Adrenal gland (tissue), 12 donors: Measurements from ENCODE around the gene DNAH3. TPM values are rescaled to one million over a fixed set of nuclear protein-coding genes. Genes with fewer than 3 reads are reported as not detected.
A peak's percentile ranks its signal among the peaks of the same experiment; 100 is the strongest.

ENCODE experiments used
- DNase-seq, 7 donors: peaks; one replicate each; pipeline ENCODE4 v3.0.0-alpha.2; 2019 to 2020
- H3K27ac ChIP-seq, 5 donors: fragments of 200-600 bp; sonication (generic) in 4 of 5; 1 replicate in 3 of 5; 2 replicates in 2 of 5; pipeline versions ENCODE4 v1.5.1 to v1.8.0; 2016 to 2020; ENCODE audit warnings: mild to moderate bottlenecking in 1 of 5
- H3K27me3 ChIP-seq: fragments of 200-600 bp; 2 replicates; pipeline ENCODE4 v1.8.0; 2021
- H3K36me3 ChIP-seq, 2 donors: fragments of 200-600 bp; replicated peaks in 1 of 2; 1 replicate in 1 of 2; 2 replicates in 1 of 2; pipeline versions ENCODE4 v1.5.1 to v1.8.0; 2018 to 2022
- H3K4me1 ChIP-seq, 2 donors: fragments of 200-600 bp; replicated peaks in 1 of 2; 1 replicate in 1 of 2; 2 replicates in 1 of 2; pipeline versions ENCODE4 v1.5.1 to v1.8.0; 2018 to 2021
- H3K4me3 ChIP-seq, 4 donors: fragments of 200-600 bp; sonication (generic) in 3 of 4; one replicate each; pipeline ENCODE4 v1.5.1; 2016 to 2018
- H3K9me3 ChIP-seq, 3 donors: fragments of 200-600 bp; sonication (generic) in 1 of 3; replicated peaks in 1 of 3; 1 replicate in 2 of 3; 2 replicates in 1 of 3; pipeline versions ENCODE4 v1.5.1 to v1.8.0; 2016 to 2021
- CTCF ChIP-seq, 6 experiments: fragments of 450-650 bp in 4 of 6; fragments of 200-600 bp in 2 of 6; sonication (generic) in 1 of 6; IDR thresholded peaks; 1 replicate in 5 of 6; 2 replicates in 1 of 6; pipeline versions ENCODE4 v1.5.1 to v1.8.0; 2016 to 2021; ENCODE audit warnings: antibody characterized with exemption in 6 of 6, mild to moderate bottlenecking in 2 of 6, moderate library complexity in 1 of 6
- POLR2A ChIP-seq, 2 donors: fragments of 450-650 bp; IDR thresholded peaks; one replicate each; pipeline ENCODE4 v1.6.1; 2017; ENCODE audit warnings: antibody characterized with exemption in 2 of 2, mild to moderate bottlenecking in 2 of 2, moderate library complexity in 1 of 2
- WGBS, 4 donors: extraction: QIAGEN DNeasy Blood & Tissue Kit in 2 of 4; methylation state at CpG; one replicate each; pipeline versions ENCODE4 v1.1.5 to v1.1.7; 2013 to 2017; 5-methylcytosine and 5-hydroxymethylcytosine counted together
- intact Hi-C, 2 donors: fragments of 100-400 bp; cut with DNase I; formaldehyde crosslinking; loops; one replicate each; pipeline versions ENCODE4 v1.14.1 to v1.15.0; 2022 to 2023
- polyA plus RNA-seq, 3 donors: library from polyadenylated mRNA; stranded (reverse); fragments of 200-250 nt in 2 of 3; fragments of 350-450 nt in 1 of 3; fragmentation: Illumina TruSeq in 1 of 3; extraction: RNeasy Lipid Tissue Mini Kit (QIAGEN cat#74804) in 1 of 3; gene quantifications; one replicate each; pipeline ENCODE4 v1.2.3, GENCODE V29; 2013 to 2014
- total RNA-seq, 9 donors: library from RNA; depleted of rRNA in 4 of 9; stranded (reverse); fragments of >200 nt in 4 of 9; fragments of 120-200 nt in 1 of 9; fragmentation: NEBNext Ultra II Directional in 1 of 9; extraction: Animal tissue kit (Norgen Biotek cat#: 25700) in 1 of 9; gene quantifications; one replicate each; pipeline versions ENCODE4 v1.1.0 to v1.2.4, GENCODE V29; 2013 to 2023
- donor health status: healthy with polysubstance abuse.
- donor health status: Bipolar disorder and iron deficiency.
- donor health status: DM: yes; HTN: yes; CAD: no.
- donor health status: DM: no; HTN: no; CAD: no.
- donor health status: DM: no; HTN: no; CAD: no.
- donor health status: DM: yes; HTN: yes; CAD: no.

Gene DNAH3
- total and polyA plus RNA-seq, 12 donors: 0.06 to 0.40 (median 0.20) TPM; not detected in 6

- no peaks in the 10 kb centered on the region for H3K9me3 ChIP-seq
- TF ChIP-seq CTCF (IDR thresholded peaks at IDR 0.05) (no peak), POLR2A (IDR thresholded peaks at IDR 0.05) (no peak)
- H3K4me1 ChIP-seq: no peaks in the 10 kb centered on the region
- no peak for DNase-seq
- intact Hi-C loops: no loop called here
- 85 to 93% (median 93%) methylated on average over 4 to 5 of the region's 5 CpGs for WGBS, 4 donors
- H3K27ac ChIP-seq: peak overlapping the region in 1 of 5 donors; percentile 3
- H3K27me3 ChIP-seq: no peaks in the 10 kb centered on the region
- peaks cover 0 to 4% of the 10 kb centered on the region in 2 donors for H3K36me3 ChIP-seq
- no peak overlapping the region for H3K4me3 ChIP-seq
Observed at GRCh38 chr16:20928774-20929411, 221.8 kb downstream of the DNAH3 start.

GRCh38 chr16:20925751-20926150 is 224.9 kb downstream of the DNAH3 start:
- Histone ChIP-seq H3K4me3 (no peak overlapping the region), H3K27me3 (no peaks in the 10 kb centered on the region), H3K4me1 (no peaks in the 10 kb centered on the region), H3K36me3 (peaks cover 0 to 4% of the 10 kb centered on the region in 2 donors), H3K9me3 (no peaks in the 10 kb centered on the region), H3K27ac (no peak overlapping the region)
- no peak for TF ChIP-seq CTCF (IDR thresholded peaks at IDR 0.05)
- no peak for TF ChIP-seq POLR2A (IDR thresholded peaks at IDR 0.05)
- WGBS, 4 donors: 85 to 100% (median 98%) methylated on average over 1 of the region's 1 CpG
- no peak for DNase-seq
- intact Hi-C loops: no loop called here

GRCh38 chr16:20923876-20924275 is 226.8 kb downstream of the DNAH3 start:
- no peak for DNase-seq
- Histone ChIP-seq H3K27ac (no peak overlapping the region), H3K4me3 (no peak overlapping the region), H3K36me3 (peaks cover 0 to 4% of the 10 kb centered on the region in 2 donors), H3K9me3 (no peaks in the 10 kb centered on the region), H3K4me1 (peaks cover 0 to 4% of the 10 kb centered on the region in 2 donors), H3K27me3 (no peaks in the 10 kb centered on the region)
- WGBS, 4 donors: 88 to 97% (median 95%) methylated on average over 3 of the region's 3 CpGs
- intact Hi-C loops: no loop called here
- TF ChIP-seq CTCF (IDR thresholded peaks at IDR 0.05): no peak
- no peak for TF ChIP-seq POLR2A (IDR thresholded peaks at IDR 0.05)

- intact Hi-C loops: no loop called here
- no peak overlapping the region for H3K4me3 ChIP-seq
- H3K9me3 ChIP-seq: no peaks in the 10 kb centered on the region
- DNase-seq: no peak
- no peaks in the 10 kb centered on the region for H3K27me3 ChIP-seq
- peaks cover 0 to 12% of the 10 kb centered on the region in 2 donors for H3K4me1 ChIP-seq
- TF ChIP-seq CTCF (IDR thresholded peaks at IDR 0.05): no peak
- TF ChIP-seq POLR2A (IDR thresholded peaks at IDR 0.05): no peak
- WGBS, 4 donors: 97 to 100% (median 98%) methylated on average over 2 of the region's 2 CpGs
- H3K27ac ChIP-seq: no peak overlapping the region
- peaks cover 0 to 4% of the 10 kb centered on the region in 2 donors for H3K36me3 ChIP-seq
Observed at GRCh38 chr16:20920799-20921198, 229.8 kb downstream of the DNAH3 start.
